NCI-H1694 (cell line): ENCODE data around the gene KMT2A.
A peak's percentile ranks its signal among the peaks of the same experiment; 100 is the strongest.
"Not testable (repeated sequence)": the region's sequence is repeated elsewhere in the genome, so short reads cannot be mapped to it uniquely, and the experiment has no call there.

Experiments
- DNase-seq: peaks from one replicate; lab custom pipeline; 2025; lab: John Stamatoyannopoulos, UW

Gene KMT2A

DNA sequence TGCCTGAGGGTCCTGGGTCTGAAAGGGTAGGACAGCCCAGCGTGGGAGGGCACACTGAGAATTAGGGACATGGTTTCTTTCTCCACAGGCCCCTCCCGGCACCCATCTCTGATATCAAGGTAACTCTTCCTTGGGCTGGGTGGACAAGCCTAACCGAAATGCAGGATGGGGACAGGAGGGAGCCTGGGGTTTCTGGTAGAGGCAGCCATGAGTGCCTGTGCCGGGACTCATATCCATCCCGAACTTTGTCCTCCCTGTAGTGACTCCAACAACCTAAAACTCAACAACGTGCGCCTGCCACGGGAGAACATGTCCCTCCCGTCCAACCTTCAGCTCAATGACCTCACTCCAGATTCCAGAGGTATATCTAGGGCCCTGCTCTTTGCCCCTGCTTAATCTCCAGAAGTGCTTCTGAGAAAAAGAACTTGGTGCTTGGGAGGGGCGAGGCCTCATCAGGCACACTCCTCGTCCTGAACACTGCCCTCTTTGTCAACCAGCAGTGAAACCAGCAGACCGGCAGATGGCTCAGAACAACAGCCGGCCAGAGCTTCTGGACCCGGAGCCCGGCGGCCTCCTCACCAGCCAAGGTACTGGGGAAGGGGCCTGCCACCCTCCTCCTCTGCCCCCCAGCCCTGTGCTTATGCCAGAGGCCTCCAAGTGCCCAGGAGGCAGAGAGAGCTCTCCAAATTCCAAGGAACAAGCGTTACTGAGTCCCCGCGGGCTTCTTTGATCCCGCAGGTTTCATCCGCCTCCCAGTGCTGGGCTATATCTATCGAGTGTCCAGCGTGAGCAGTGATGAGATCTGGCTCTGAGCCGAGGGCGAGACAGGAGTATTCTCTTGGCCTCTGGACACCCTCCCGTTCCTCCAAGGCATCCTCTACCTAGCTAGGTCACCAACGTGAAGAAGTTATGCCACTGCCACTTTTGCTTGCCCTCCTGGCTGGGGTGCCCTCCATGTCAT lies 97.8 kb downstream of the KMT2A start:
- no peak for DNase-seq

GRCh38 chr11:118535261-118535660 lies 99.0 kb downstream of the KMT2A start:
- no peak for DNase-seq

DNA sequence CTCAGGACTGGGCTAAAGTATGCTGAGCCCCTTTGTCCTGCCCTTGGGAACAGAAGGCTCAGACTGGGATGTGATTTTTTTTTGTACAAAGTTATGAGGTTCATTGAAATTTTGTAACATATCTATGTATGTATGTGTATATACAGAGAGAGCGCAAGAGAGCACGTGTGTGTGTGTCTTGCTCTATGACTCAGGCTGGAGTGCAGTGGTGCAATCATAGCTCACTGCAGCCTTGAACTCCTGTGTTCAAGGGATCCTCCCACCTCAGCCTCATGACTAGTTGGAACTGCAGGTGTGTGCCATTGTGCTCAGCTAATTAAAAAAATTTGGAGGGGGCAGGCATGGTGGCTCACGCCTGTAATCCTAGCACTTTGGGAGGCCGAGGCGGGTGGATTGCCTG lies 100.4 kb downstream of the KMT2A start:
- DNase-seq: no peak

- no peak for DNase-seq
Measured at GRCh38 chr11:118537409-118537980, 101.2 kb downstream of the KMT2A start.

- no peak for DNase-seq
Measured at GRCh38 chr11:118544010-118544646, 107.8 kb downstream of the KMT2A start.

DNA sequence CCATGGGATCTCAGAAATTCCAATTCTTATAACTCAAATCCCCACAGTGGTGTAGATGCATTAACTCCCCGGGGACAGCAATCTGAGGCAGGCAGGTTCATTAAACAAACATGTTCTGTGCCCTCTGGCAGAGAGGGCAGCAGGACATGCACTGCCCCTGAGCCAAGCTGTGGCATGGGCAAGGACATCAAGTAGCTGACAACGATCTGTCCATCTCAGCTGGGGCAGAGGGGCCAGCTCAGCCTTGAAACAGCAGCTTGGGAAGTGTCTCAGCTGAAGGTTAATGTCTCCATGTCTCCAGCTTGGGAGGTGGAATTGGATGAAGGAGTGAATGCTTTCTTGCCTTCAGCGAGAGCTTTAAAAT lies 108.3 kb downstream of the KMT2A start:
- DNase-seq: no peak

DNA sequence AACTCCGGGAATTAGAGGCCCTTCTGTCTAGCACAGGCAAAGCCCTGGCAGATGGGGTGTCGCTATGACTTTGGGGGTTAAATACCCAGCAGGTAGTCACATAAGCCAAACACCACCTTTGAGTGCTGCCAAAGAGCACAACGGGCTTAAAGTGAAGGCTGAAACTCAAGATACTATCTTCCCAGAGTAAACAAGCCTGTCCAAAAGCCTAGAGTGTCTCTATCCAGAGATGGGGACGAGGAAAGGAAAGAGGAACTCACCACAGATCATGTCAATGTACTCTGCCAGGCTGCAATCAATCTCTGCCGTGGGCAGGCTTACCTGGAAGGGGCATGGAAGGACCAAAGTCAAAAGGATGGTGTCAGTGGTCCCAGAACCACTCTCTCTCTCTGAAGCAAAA lies 109.2 kb downstream of the KMT2A start:
- no peak for DNase-seq

- DNase-seq: no peak
Measured at GRCh38 chr11:118547132-118547531, 110.8 kb downstream of the KMT2A start.

DNA sequence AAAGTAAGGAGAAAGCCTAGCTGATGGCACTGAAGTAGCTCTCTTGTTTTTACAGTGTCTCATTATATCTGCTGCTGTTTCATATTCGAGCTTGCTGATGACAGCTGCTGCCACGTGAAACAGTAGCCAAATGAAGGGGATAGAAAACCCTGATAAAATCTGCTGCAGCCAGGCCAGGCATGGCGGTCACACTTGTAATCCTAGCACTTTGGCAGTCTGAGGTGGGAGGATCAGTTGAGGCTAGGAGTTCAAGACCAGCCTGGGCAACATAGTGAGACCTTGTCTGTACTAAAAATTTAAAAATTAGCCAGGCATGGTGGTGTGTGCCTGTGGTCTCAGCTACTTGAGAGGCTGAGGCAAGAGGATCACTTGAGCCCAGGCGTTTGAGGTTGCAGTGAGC lies 116.0 kb downstream of the KMT2A start:
- no peak for DNase-seq

- DNase-seq: no peak
Measured at GRCh38 chr11:118560806-118561205, 124.5 kb downstream of the KMT2A start.

DNA sequence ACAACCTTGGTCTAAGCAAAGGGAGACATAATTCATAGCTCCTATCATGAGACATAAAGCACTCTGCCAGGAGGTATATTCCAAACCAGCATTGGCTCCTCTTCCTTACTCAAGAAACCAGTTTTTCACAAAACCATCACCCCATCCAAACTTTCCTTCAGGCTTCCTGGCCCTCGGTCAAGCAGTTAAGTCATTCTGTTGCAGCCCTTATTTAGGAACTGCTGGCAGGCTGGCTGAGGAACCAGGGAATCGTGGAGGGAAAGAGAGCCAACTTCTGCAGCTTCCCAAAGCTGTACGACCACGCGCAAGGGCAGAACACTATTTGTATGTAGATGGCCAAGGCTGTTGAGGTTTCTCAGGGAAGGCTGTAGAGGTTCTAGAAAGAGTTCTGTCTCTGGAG lies 128.8 kb downstream of the KMT2A start:
- DNase-seq: no peak

DNA sequence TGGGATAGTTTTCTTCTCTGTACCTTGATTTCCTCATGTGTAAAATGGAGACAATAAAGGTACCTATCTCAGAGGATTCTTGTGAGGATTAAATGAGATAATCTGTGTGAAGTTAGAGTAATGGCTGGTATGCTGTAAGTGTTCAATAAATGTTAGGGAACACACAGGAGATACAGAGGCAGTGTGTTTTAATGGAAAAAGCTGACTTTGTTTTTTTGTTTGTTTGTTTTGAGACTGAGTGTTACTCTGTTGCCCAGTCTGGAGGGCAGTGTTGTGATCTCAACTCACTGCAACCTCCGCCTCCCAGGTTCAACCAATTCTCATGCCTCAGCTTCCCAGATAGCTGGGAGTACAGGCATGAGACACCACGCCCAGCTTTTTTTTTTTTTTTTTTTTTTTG lies 133.4 kb downstream of the KMT2A start:
- DNase-seq: no peak

DNA sequence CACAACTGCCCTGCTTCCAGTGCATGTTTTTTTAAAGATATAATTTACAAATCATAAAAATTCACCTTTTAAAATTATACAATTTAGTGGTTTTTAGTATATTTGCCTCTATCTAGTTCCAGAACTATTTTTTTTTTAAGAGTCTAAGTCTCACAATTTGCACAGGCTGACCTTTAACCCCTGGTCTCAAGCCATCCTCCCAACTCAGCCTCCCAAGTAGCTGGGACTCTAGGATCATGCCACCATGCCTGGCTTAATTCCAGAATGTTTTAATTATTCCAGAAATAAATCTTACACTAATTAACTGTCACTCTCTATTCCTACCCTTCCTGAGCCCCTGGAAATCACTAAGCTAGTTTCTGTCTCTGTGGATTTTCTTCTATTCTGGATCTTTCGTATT lies 134.5 kb downstream of the KMT2A start:
- DNase-seq: no peak

GRCh38 chr11:118571701-118572060 lies 135.4 kb downstream of the KMT2A start:
- DNase-seq: not testable (repeated sequence)

- peak; percentile 5 for DNase-seq
Measured at GRCh38 chr11:118572061-118572980, 136.0 kb downstream of the KMT2A start, which contains the start of gene ARCN1. Gene ARCN1 (plus strand): TSS chr11:118572409. CDS start chr11:118572548, 139 bp downstream.

DNA sequence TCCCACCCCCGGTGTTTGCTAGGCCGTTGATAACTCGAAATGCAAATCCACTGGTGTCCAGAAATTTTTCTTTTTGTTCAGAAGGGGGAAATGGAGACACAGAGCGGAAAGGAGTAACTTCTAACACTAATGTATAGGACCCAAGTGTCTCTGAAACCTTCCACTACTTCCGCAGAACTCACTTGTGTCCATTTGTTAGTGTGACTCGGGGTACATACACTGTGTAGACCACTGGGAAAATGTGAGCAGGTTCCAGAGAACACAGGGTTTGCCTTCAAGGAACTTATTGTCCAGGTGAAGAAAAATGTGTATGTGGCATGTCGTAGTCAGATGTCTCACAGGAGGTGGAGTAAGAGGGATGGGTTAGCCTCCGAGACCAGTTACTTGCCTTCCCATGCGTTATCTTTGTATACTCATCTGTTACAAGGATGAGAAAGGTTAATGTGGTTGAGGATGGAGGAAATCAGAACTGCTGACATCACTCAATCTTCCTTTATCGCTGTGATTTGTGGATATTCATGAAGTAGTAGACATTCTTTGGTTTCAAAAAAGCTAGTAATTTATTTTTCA lies 136.8 kb downstream of the KMT2A start:
- DNase-seq: no peak

GRCh38 chr11:118574636-118575035 lies 138.3 kb downstream of the KMT2A start:
- DNase-seq: no peak
